ENCODE results near the gene LAGE3. TPM values are rescaled to one million over a fixed set of nuclear protein-coding genes. Genes with fewer than 3 reads are reported as not detected.

Gene LAGE3
- polyA plus RNA-seq, 2 donors = 6.2 to 21.1 TPM

GRCh38 chrX:154439841-154440240 is 39.2 kb downstream of the LAGE3 start:
- Histone ChIP-seq H3K4me3 (ENCODE audit: low read depth in 1 of 2, low read length in 2 of 2) (no peak overlapping the region), H3K4me1 (ENCODE audit: control insufficient read depth in 2 of 2, insufficient read depth in 2 of 2, low read length in 1 of 2) (peaks cover 7 to 8% of the 10 kb centered on the region in 2 donors), H3K9me3 (ENCODE audit: control insufficient read depth in 2 of 2, insufficient read depth in 1 of 2, low read depth in 1 of 2, low read length in 1 of 2) (no peaks in the 10 kb centered on the region), H3K36me3 (ENCODE audit: control insufficient read depth in 2 of 2, insufficient read depth in 2 of 2, low read length in 1 of 2) (peaks cover 0 to 24% of the 10 kb centered on the region in 2 donors), H3K27me3 (ENCODE audit: control insufficient read depth in 1 of 2, insufficient read depth in 2 of 2, low read length in 2 of 2) (no peaks in the 10 kb centered on the region), H3K27ac (ENCODE audit: low read depth in 2 of 2, low read length in 1 of 2) (no peak overlapping the region)
- 88 to 92% methylated on average over 18 of the region's 18 CpGs for WGBS, 2 donors

- peaks cover 2 to 5% of the 10 kb centered on the region in 2 donors for H3K4me1 ChIP-seq (ENCODE audit: control insufficient read depth in 2 of 2, insufficient read depth in 2 of 2, low read length in 1 of 2)
- no peaks in the 10 kb centered on the region for H3K27me3 ChIP-seq (ENCODE audit: control insufficient read depth in 1 of 2, insufficient read depth in 2 of 2, low read length in 2 of 2)
- H3K4me3 ChIP-seq (ENCODE audit: low read depth in 1 of 2, low read length in 2 of 2) = peak overlapping the region; percentile 49 to 78
- no peaks in the 10 kb centered on the region for H3K9me3 ChIP-seq (ENCODE audit: control insufficient read depth in 2 of 2, insufficient read depth in 1 of 2, low read depth in 1 of 2, low read length in 1 of 2)
- H3K36me3 ChIP-seq (ENCODE audit: control insufficient read depth in 2 of 2, insufficient read depth in 2 of 2, low read length in 1 of 2) = peaks cover 0 to 33% of the 10 kb centered on the region in 2 donors
- no peak overlapping the region for H3K27ac ChIP-seq (ENCODE audit: low read depth in 2 of 2, low read length in 1 of 2)
- 34 to 63% methylated on average over 28 of the region's 28 CpGs for WGBS, 2 donors
Measured at GRCh38 chrX:154437971-154438893, 40.8 kb downstream of the LAGE3 start.

GRCh38 chrX:154436983-154437752 is 41.9 kb downstream of the LAGE3 start, which contains the start of gene GDI1:
TSS of gene GDI1 (plus strand) at chrX:154437154. CDS start at chrX:154437255, 101 bp downstream.
- peak within 1 kb of the TSS; percentile 89 to 92 for H3K27ac ChIP-seq (ENCODE audit: low read depth in 2 of 2, low read length in 1 of 2)
- peak within 1 kb of the TSS; percentile 49 to 78 for H3K4me3 ChIP-seq (ENCODE audit: low read depth in 1 of 2, low read length in 2 of 2)
- H3K4me1 ChIP-seq (ENCODE audit: control insufficient read depth in 2 of 2, insufficient read depth in 2 of 2, low read length in 1 of 2) = peaks cover 2 to 4% of the 10 kb centered on the region in 2 donors
- peaks cover 0 to 40% of the 10 kb centered on the region in 2 donors for H3K36me3 ChIP-seq (ENCODE audit: control insufficient read depth in 2 of 2, insufficient read depth in 2 of 2, low read length in 1 of 2)
- WGBS, 2 donors = 0 to 32% methylated on average over 49 to 93 of the region's 93 CpGs
- H3K9me3 ChIP-seq (ENCODE audit: control insufficient read depth in 2 of 2, insufficient read depth in 1 of 2, low read depth in 1 of 2, low read length in 1 of 2) = no peaks in the 10 kb centered on the region
- H3K27me3 ChIP-seq (ENCODE audit: control insufficient read depth in 1 of 2, insufficient read depth in 2 of 2, low read length in 2 of 2) = no peaks in the 10 kb centered on the region

- Histone ChIP-seq H3K4me3 (ENCODE audit: low read depth in 1 of 2, low read length in 2 of 2) (peak overlapping the region; percentile 49 to 78), H3K9me3 (ENCODE audit: control insufficient read depth in 2 of 2, insufficient read depth in 1 of 2, low read depth in 1 of 2, low read length in 1 of 2) (no peaks in the 10 kb centered on the region), H3K36me3 (ENCODE audit: control insufficient read depth in 2 of 2, insufficient read depth in 2 of 2, low read length in 1 of 2) (peaks cover 0 to 36% of the 10 kb centered on the region in 2 donors), H3K4me1 (ENCODE audit: control insufficient read depth in 2 of 2, insufficient read depth in 2 of 2, low read length in 1 of 2) (peaks cover 0 to 2% of the 10 kb centered on the region in 2 donors), H3K27ac (ENCODE audit: low read depth in 2 of 2, low read length in 1 of 2) (peak overlapping the region; percentile 89 to 92), H3K27me3 (ENCODE audit: control insufficient read depth in 1 of 2, insufficient read depth in 2 of 2, low read length in 2 of 2) (no peaks in the 10 kb centered on the region)
- 4 to 27% methylated on average over 27 to 66 of the region's 78 CpGs for WGBS, 2 donors
Measured at GRCh38 chrX:154436374-154436982, 42.6 kb downstream of the LAGE3 start.

- H3K9me3 ChIP-seq (ENCODE audit: control insufficient read depth in 2 of 2, insufficient read depth in 1 of 2, low read depth in 1 of 2, low read length in 1 of 2) = no peaks in the 10 kb centered on the region
- peaks cover 0 to 32% of the 10 kb centered on the region in 2 donors for H3K36me3 ChIP-seq (ENCODE audit: control insufficient read depth in 2 of 2, insufficient read depth in 2 of 2, low read length in 1 of 2)
- no peak overlapping the region for H3K4me3 ChIP-seq (ENCODE audit: low read depth in 1 of 2, low read length in 2 of 2)
- peaks cover 0 to 2% of the 10 kb centered on the region in 2 donors for H3K4me1 ChIP-seq (ENCODE audit: control insufficient read depth in 2 of 2, insufficient read depth in 2 of 2, low read length in 1 of 2)
- no peak overlapping the region for H3K27ac ChIP-seq (ENCODE audit: low read depth in 2 of 2, low read length in 1 of 2)
- WGBS, 2 donors = 92% methylated on average over 16 to 19 of the region's 19 CpGs
- no peaks in the 10 kb centered on the region for H3K27me3 ChIP-seq (ENCODE audit: control insufficient read depth in 1 of 2, insufficient read depth in 2 of 2, low read length in 2 of 2)
Measured at GRCh38 chrX:154435171-154435733, 43.8 kb downstream of the LAGE3 start.

- Histone ChIP-seq H3K36me3 (ENCODE audit: control insufficient read depth in 2 of 2, insufficient read depth in 2 of 2, low read length in 1 of 2) (peaks cover 0 to 32% of the 10 kb centered on the region in 2 donors), H3K4me1 (ENCODE audit: control insufficient read depth in 2 of 2, insufficient read depth in 2 of 2, low read length in 1 of 2) (peaks cover 0 to 2% of the 10 kb centered on the region in 2 donors), H3K27me3 (ENCODE audit: control insufficient read depth in 1 of 2, insufficient read depth in 2 of 2, low read length in 2 of 2) (no peaks in the 10 kb centered on the region), H3K9me3 (ENCODE audit: control insufficient read depth in 2 of 2, insufficient read depth in 1 of 2, low read depth in 1 of 2, low read length in 1 of 2) (no peaks in the 10 kb centered on the region), H3K27ac (ENCODE audit: low read depth in 2 of 2, low read length in 1 of 2) (no peak overlapping the region), H3K4me3 (ENCODE audit: low read depth in 1 of 2, low read length in 2 of 2) (no peak overlapping the region)
- WGBS, 2 donors = 76 to 93% methylated on average over 7 of the region's 7 CpGs
Measured at GRCh38 chrX:154434394-154435168, 44.5 kb downstream of the LAGE3 start.

- no peaks in the 10 kb centered on the region for H3K9me3 ChIP-seq (ENCODE audit: control insufficient read depth in 2 of 2, insufficient read depth in 1 of 2, low read depth in 1 of 2, low read length in 1 of 2)
- H3K4me3 ChIP-seq (ENCODE audit: low read depth in 1 of 2, low read length in 2 of 2) = no peak overlapping the region
- no peak overlapping the region for H3K27ac ChIP-seq (ENCODE audit: low read depth in 2 of 2, low read length in 1 of 2)
- peaks cover 0 to 29% of the 10 kb centered on the region in 2 donors for H3K36me3 ChIP-seq (ENCODE audit: control insufficient read depth in 2 of 2, insufficient read depth in 2 of 2, low read length in 1 of 2)
- no peaks in the 10 kb centered on the region for H3K27me3 ChIP-seq (ENCODE audit: control insufficient read depth in 1 of 2, insufficient read depth in 2 of 2, low read length in 2 of 2)
- H3K4me1 ChIP-seq (ENCODE audit: control insufficient read depth in 2 of 2, insufficient read depth in 2 of 2, low read length in 1 of 2) = peaks cover 0 to 2% of the 10 kb centered on the region in 2 donors
- 85 to 91% methylated on average over 7 of the region's 7 CpGs for WGBS, 2 donors
Measured at GRCh38 chrX:154433605-154434004, 45.5 kb downstream of the LAGE3 start.

- WGBS, 2 donors = 89 to 90% methylated on average over 8 of the region's 8 CpGs
- Histone ChIP-seq H3K27me3 (ENCODE audit: control insufficient read depth in 1 of 2, insufficient read depth in 2 of 2, low read length in 2 of 2) (no peaks in the 10 kb centered on the region), H3K4me1 (ENCODE audit: control insufficient read depth in 2 of 2, insufficient read depth in 2 of 2, low read length in 1 of 2) (no peaks in the 10 kb centered on the region), H3K27ac (ENCODE audit: low read depth in 2 of 2, low read length in 1 of 2) (no peak overlapping the region), H3K36me3 (ENCODE audit: control insufficient read depth in 2 of 2, insufficient read depth in 2 of 2, low read length in 1 of 2) (peaks cover 0 to 28% of the 10 kb centered on the region in 2 donors), H3K9me3 (ENCODE audit: control insufficient read depth in 2 of 2, insufficient read depth in 1 of 2, low read depth in 1 of 2, low read length in 1 of 2) (no peaks in the 10 kb centered on the region), H3K4me3 (ENCODE audit: low read depth in 1 of 2, low read length in 2 of 2) (no peak overlapping the region)
Measured at GRCh38 chrX:154432210-154432609, 46.9 kb downstream of the LAGE3 start.

Measured in esophagus (tissue), 2 donors.